ENCODE data around the gene PLA2G4F.

The PLA2G4F gene

DNA sequence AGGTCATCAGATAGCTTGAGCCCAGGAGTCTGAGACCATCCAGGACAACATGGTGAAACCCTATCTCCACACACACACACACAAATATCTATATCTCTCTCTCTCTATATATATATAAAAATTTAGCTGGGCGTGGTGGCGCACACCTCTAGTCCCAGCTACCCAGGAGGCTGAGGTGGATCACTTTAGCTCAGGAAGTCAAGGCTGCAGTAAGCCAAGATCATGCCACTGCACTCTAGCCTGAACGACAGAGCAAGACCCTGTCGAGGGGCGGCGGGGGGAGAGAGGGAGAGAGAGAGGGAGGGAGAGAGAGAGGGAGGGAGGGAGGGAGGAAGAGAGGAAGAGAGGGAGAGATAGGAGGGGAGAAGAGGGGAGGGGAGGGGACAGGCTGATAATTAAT lies 28.0 kb downstream of the PLA2G4F start:
- TF ChIP-seq, protein P1, sequence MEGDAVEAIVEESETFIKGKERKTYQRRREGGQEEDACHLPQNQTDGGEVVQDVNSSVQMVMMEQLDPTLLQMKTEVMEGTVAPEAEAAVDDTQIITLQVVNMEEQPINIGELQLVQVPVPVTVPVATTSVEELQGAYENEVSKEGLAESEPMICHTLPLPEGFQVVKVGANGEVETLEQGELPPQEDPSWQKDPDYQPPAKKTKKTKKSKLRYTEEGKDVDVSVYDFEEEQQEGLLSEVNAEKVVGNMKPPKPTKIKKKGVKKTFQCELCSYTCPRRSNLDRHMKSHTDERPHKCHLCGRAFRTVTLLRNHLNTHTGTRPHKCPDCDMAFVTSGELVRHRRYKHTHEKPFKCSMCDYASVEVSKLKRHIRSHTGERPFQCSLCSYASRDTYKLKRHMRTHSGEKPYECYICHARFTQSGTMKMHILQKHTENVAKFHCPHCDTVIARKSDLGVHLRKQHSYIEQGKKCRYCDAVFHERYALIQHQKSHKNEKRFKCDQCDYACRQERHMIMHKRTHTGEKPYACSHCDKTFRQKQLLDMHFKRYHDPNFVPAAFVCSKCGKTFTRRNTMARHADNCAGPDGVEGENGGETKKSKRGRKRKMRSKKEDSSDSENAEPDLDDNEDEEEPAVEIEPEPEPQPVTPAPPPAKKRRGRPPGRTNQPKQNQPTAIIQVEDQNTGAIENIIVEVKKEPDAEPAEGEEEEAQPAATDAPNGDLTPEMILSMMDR (IDR thresholded peaks at IDR 0.05; ENCODE audit: low read depth, low read length, missing control alignments), result no peak
- no peak for DNase-seq (ENCODE audit: low read depth)
- no peak overlapping the region for H3K4me3 ChIP-seq (ENCODE audit: low read depth, low read length)

DNA sequence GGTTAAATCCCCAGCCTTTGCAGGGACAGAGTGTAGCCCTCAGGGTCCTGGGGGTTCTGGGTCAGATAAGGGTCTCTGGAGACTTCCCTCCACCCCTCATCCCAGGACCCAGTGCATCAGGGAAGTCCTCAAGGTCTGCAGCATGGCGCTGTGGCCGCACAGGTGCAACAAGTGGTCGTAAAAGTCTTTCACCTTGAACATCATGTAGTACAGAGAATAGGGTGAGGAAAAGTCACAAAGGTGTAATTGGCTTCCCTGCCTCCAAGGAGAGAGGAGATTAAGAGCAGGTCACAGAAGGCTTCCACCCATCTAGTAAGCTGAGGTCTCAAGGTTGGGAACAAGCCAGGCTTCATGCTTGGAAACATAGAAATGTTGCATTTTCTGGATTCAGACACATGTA lies 32.9 kb downstream of the PLA2G4F start:
- no peak for DNase-seq (ENCODE audit: low read depth)
- H3K4me3 ChIP-seq (ENCODE audit: low read depth, low read length), result no peak overlapping the region
- TF ChIP-seq, protein P1 (IDR thresholded peaks at IDR 0.05; ENCODE audit: low read depth, low read length, missing control alignments), result no peak

DNA sequence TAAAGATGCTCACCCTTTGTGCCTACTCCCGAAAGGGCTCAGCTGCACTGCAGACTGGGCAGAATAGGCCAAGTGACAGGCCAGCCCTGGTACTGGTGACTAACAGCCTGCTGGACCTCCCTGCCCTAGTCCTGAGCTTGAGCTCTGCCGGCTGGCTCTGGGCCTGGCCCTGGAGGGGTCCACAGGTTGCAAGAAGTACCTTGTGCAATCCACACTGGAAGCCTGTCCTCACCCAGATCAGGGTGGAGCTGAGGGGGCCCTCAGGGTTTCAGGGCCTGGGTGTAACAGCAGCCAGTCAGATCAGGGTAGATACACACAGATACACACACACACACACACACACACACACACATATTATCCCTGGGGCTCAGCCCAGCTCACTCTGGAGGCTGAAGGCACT lies 34.8 kb downstream of the PLA2G4F start:
- DNase-seq (ENCODE audit: low read depth), result no peak
- TF ChIP-seq, protein P1 (IDR thresholded peaks at IDR 0.05; ENCODE audit: low read depth, low read length, missing control alignments), result no peak
- H3K4me3 ChIP-seq (ENCODE audit: low read depth, low read length), result no peak overlapping the region

DNA sequence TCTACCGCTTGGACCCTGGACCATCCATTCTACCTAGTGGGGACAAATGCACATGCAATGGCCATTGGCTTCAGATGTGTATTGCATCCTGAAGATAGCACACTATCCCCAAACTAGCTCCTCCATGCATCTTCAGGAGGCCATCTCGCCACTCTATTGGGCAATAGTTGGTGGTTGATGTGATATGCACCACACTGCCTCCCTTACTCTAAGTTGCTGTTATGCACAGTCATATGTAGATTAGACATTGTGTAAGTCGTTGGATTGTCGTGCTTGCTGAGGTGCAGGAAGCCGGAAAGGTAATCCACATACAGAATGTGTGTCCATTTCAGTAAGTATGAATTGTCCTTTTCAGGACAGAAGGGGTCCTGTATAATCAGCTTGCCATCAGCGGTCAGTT lies 35.4 kb downstream of the PLA2G4F start:
- DNase-seq (ENCODE audit: low read depth), result no peak
- H3K4me3 ChIP-seq (ENCODE audit: low read depth, low read length), result no peak overlapping the region
- TF ChIP-seq, protein P1 (IDR thresholded peaks at IDR 0.05; ENCODE audit: low read depth, low read length, missing control alignments), result no peak

DNA sequence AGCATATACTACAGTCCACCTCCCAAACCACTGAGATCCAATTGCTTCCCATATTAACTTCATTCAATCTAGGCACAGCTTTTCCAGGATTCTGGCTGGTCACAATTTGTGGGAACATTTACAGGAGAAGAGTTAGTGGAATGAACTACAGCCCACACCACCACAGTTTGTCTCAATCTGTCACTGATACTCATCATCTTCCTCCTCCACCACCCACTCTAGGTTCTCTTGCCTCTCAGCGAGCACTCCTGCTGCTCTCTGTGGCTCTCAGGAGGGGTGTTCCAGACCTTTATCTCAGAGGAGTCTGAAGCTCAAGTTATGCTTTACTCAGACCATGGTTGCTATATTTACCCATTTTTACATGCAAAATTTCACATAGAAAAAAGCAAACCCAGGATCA lies 36.2 kb downstream of the PLA2G4F start:
- TF ChIP-seq, protein P1 (IDR thresholded peaks at IDR 0.05; ENCODE audit: low read depth, low read length, missing control alignments), result no peak
- no peak overlapping the region for H3K4me3 ChIP-seq (ENCODE audit: low read depth, low read length)
- no peak for DNase-seq (ENCODE audit: low read depth)

DNA sequence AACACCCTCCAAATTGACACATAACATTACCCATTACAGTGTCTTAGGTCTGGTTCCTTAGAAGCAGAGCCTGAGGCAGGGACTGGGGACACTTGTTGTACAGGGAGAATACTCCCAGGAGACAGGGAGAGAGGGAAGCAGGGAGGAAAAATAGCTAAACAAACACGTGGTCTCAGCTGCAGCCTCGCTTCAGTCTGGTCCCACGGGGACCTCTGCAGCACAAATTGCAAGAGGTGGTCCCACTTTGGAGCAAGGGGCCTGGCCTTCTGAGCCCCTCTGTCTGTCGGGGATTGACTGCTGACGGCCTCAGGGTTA lies 37.0 kb downstream of the PLA2G4F start:
- TF ChIP-seq, protein P1 (IDR thresholded peaks at IDR 0.05; ENCODE audit: low read depth, low read length, missing control alignments), result no peak
- no peak for DNase-seq (ENCODE audit: low read depth)
- H3K4me3 ChIP-seq (ENCODE audit: low read depth, low read length), result no peak overlapping the region

DNA sequence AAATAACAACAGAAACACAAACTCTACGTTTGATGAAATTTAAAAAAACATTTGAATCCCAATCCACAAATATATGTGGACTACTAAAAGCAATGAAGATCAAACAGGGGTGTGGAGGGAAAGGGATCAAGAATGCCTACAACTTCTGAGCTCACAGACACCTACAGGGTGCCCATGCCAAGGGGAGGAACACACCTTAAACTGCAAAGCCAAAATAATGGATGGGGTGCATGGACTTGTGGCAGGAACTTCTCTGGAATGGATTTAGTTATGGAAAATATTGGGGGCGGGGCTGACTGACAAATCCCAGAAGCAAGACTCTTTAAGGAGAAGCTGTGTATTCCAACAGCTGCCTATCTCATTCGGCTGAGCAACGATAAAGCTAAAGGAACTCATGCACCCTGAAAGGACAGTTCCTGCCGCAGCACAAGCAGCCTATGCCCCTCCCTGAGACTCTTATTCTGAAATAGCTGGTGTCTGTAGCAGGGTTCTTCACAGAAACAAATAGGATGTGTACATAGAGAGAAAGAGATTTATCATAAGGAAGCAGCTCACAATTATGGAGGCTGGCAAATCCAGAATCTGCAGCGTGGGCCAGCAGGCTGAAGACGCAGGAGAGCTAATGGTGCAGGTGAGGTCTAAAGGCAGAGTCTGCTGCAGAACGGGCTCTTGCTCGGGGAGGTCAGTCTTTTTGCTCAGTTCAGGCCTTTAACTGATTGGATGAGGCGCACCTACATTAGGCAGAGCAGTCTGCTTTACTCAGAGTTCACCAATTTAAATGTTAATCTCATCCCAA lies 37.6 kb downstream of the PLA2G4F start:
- H3K4me3 ChIP-seq (ENCODE audit: low read depth, low read length), result no peak overlapping the region
- TF ChIP-seq, protein P1 (IDR thresholded peaks at IDR 0.05; ENCODE audit: low read depth, low read length, missing control alignments), result no peak
- no peak for DNase-seq (ENCODE audit: low read depth)
